Naive thymus-derived CD8-positive, alpha-beta T cell (primary cell): Measurements from ENCODE around the gene GADD45GIP1. TPM values are rescaled to one million over a fixed set of nuclear protein-coding genes. Genes with fewer than 3 reads are reported as not detected.
"Not testable (repeated sequence)": the region's sequence is repeated elsewhere in the genome, so short reads cannot be mapped to it uniquely, and the experiment has no call there.

Source experiments
- ATAC-seq, 2 donors: fragments of 150-1000 bp; cut with Tn5 transposase in 1 of 2; sonication (Bioruptor Pico), chemical (Tn5 transposase) in 1 of 2; 1 replicate in 1 of 2; 2 replicates in 1 of 2; pipeline ENCODE4 v1.10.0; 2021; ENCODE audit warnings: mild to moderate bottlenecking in 2 of 2, moderate library complexity in 2 of 2
- POLR2A ChIA-PET: fragments of 350-600 bp; sonication (Branson Sonifier 250); formaldehyde crosslinking; loops from one replicate; lab custom pipeline; 2021; ENCODE audit warnings: antibody characterized with exemption; lab: Charles Lee
- DNase-seq, 10 donors: peaks; one replicate each; pipeline versions ENCODE4 v3.0.0 to v3.0.0-alpha.2; 2020 to 2022
- H3K27ac Mint-ChIP-seq, 10 donors: one replicate each; pipeline ENCODE4 v1.8.0; 2020 to 2022; ENCODE audit warnings: mild to moderate bottlenecking in 10 of 10, mixed read lengths in 10 of 10, moderate library complexity in 4 of 10, inconsistent platforms in 1 of 10
- H3K27me3 Mint-ChIP-seq, 5 donors: one replicate each; pipeline ENCODE4 v1.8.0; 2021 to 2022; ENCODE audit warnings: mixed read lengths in 5 of 5
- H3K36me3 Mint-ChIP-seq, 3 donors: one replicate each; pipeline ENCODE4 v1.8.0; 2020 to 2022; ENCODE audit warnings: mixed read lengths in 3 of 3, mild to moderate bottlenecking in 2 of 3, inconsistent platforms in 1 of 3
- H3K4me1 Mint-ChIP-seq, 4 donors: one replicate each; pipeline ENCODE4 v1.8.0; 2021 to 2022; ENCODE audit warnings: mixed read lengths in 4 of 4
- H3K4me3 Mint-ChIP-seq, 10 donors: one replicate each; pipeline ENCODE4 v1.8.0; 2020 to 2022; ENCODE audit warnings: mild to moderate bottlenecking in 10 of 10, mixed read lengths in 10 of 10, moderate library complexity in 6 of 10, inconsistent platforms in 1 of 10
- H3K9me3 Mint-ChIP-seq, 9 donors: one replicate each; pipeline ENCODE4 v1.8.0; 2020 to 2022; ENCODE audit warnings: mixed read lengths in 9 of 9, mild to moderate bottlenecking in 3 of 9, inconsistent platforms in 1 of 9, moderate library complexity in 1 of 9
- polyA plus RNA-seq, 3 donors: library from polyadenylated mRNA; unstranded; fragments of 300-500 nt; fragmentation: Illumina TruSeq; gene quantifications; one replicate each; pipeline ENCODE4 v1.2.3, GENCODE V29; 2021
- total RNA-seq, 8 experiments: library from RNA in 2 of 8; stranded (reverse) in 2 of 8; gene quantifications; one replicate each; pipeline ENCODE4 v1.2.3 and lab custom pipeline; 2021 to 2026

The GADD45GIP1 gene
- total and polyA plus RNA-seq, 5 experiments from 2014 or later = 17.3 to 65.1 (median 59.4) TPM

- Mint-ChIP-seq H3K27me3 (no peaks in the 10 kb centered on the region), H3K4me3 (peak overlapping the region in 5 of 10 donors; percentile 14 to 58 (median 27)), H3K36me3 (peaks cover 0 to 56% (median 10%) of the 10 kb centered on the region in 3 donors), H3K9me3 (no peaks in the 10 kb centered on the region), H3K4me1 (peaks cover 18 to 36% (median 27%) of the 10 kb centered on the region in 4 donors), H3K27ac (peak overlapping the region in 9 of 10 donors; percentile 53 to 90 (median 83))
- POLR2A ChIA-PET = interaction anchor here (0.8 to 3.6 kb wide), 5 partner anchors 8 to 63 kb away, joined by 3 to 17 read pairs (median 4); partner anchors contain the start of genes CALR, GCDH and RAD23A
- no peak for DNase-seq
- no peak for ATAC-seq
These were observed 3.0 kb downstream of the GADD45GIP1 start for GRCh38 chr19:12953799-12954611.

GRCh38 chr19:12953138-12953798 lies 3.8 kb downstream of the GADD45GIP1 start:
- POLR2A ChIA-PET = interaction anchor here (0.6 to 1.3 kb wide), 4 partner anchors 12 to 142 kb away, joined by 3 to 4 read pairs (median 4); partner anchors contain the start of gene GCDH
- peak overlapping the region in 1 of 10 donors; percentile 45 for H3K4me3 Mint-ChIP-seq
- no peaks in the 10 kb centered on the region for H3K27me3 Mint-ChIP-seq
- peak overlapping the region in 1 of 10 donors; percentile 7 for H3K27ac Mint-ChIP-seq
- DNase-seq (no peak), ATAC-seq (no peak)
- no peaks in the 10 kb centered on the region for H3K9me3 Mint-ChIP-seq
- peaks cover 18 to 36% (median 28%) of the 10 kb centered on the region in 4 donors for H3K4me1 Mint-ChIP-seq
- H3K36me3 Mint-ChIP-seq = peaks cover 0 to 64% (median 10%) of the 10 kb centered on the region in 3 donors

GRCh38 chr19:12952488-12953137 lies 4.4 kb downstream of the GADD45GIP1 start:
- H3K27me3 Mint-ChIP-seq = no peaks in the 10 kb centered on the region
- peak overlapping the region in 4 of 10 donors; percentile 7 to 67 (median 36) for H3K27ac Mint-ChIP-seq
- H3K36me3 Mint-ChIP-seq = peaks cover 0 to 67% (median 12%) of the 10 kb centered on the region in 3 donors
- DNase-seq (no peak), ATAC-seq (no peak)
- POLR2A ChIA-PET = interaction anchor here (0.6 to 1.3 kb wide), 3 partner anchors 13 to 142 kb away, joined by 3 to 4 read pairs (median 4); partner anchors contain the start of gene GCDH
- no peak overlapping the region for H3K4me3 Mint-ChIP-seq
- H3K9me3 Mint-ChIP-seq = no peaks in the 10 kb centered on the region
- H3K4me1 Mint-ChIP-seq = peaks cover 18 to 36% (median 30%) of the 10 kb centered on the region in 4 donors

GRCh38 chr19:12952050-12952449 lies 5.0 kb downstream of the GADD45GIP1 start:
- peaks cover 0 to 68% (median 12%) of the 10 kb centered on the region in 3 donors for H3K36me3 Mint-ChIP-seq
- not testable (repeated sequence) for ATAC-seq, H3K4me3 Mint-ChIP-seq, H3K27me3 Mint-ChIP-seq, DNase-seq, H3K9me3 Mint-ChIP-seq
- peaks cover 18 to 37% (median 33%) of the 10 kb centered on the region in 4 donors for H3K4me1 Mint-ChIP-seq
- POLR2A ChIA-PET = interaction anchor here (1.1 to 1.2 kb wide), 2 partner anchors 14 to 61 kb away, joined by 3 to 4 read pairs; partner anchors contain the start of gene GCDH
- peak overlapping the region in 2 of 10 donors; percentile 54 to 64 for H3K27ac Mint-ChIP-seq

GRCh38 chr19:12949363-12950283 lies 7.4 kb downstream of the GADD45GIP1 start:
- DNase-seq (no peak), ATAC-seq (no peak)
- Mint-ChIP-seq H3K27me3 (peaks cover 0 to 2% (median 0%) of the 10 kb centered on the region in 5 donors), H3K4me3 (peak overlapping the region in 2 of 10 donors; percentile 7 to 62), H3K36me3 (peaks cover 0 to 70% (median 12%) of the 10 kb centered on the region in 3 donors), H3K27ac (peak overlapping the region in 7 of 10 donors; percentile 22 to 88 (median 44)), H3K4me1 (peaks cover 17 to 34% (median 31%) of the 10 kb centered on the region in 4 donors), H3K9me3 (no peaks in the 10 kb centered on the region)
- POLR2A ChIA-PET = interaction anchor here (0.6 kb wide), 1 partner anchor 38 kb away, joined by 3 read pairs; no protein-coding TSS in a partner anchor

GRCh38 chr19:12948612-12949362 lies 8.2 kb downstream of the GADD45GIP1 start:
- Mint-ChIP-seq H3K36me3 (peaks cover 0 to 71% (median 12%) of the 10 kb centered on the region in 3 donors), H3K9me3 (no peaks in the 10 kb centered on the region), H3K27ac (peak overlapping the region in 1 of 10 donors; percentile 54), H3K4me1 (peaks cover 11 to 33% (median 29%) of the 10 kb centered on the region in 4 donors), H3K27me3 (peaks cover 0 to 2% (median 0%) of the 10 kb centered on the region in 5 donors), H3K4me3 (no peak overlapping the region)
- ATAC-seq (no peak), DNase-seq (no peak)
- POLR2A ChIA-PET = interaction anchor here (1.1 to 2.0 kb wide), 4 partner anchors 8 to 16 kb away, joined by 3 to 11 read pairs (median 8); partner anchors contain the start of genes FARSA and GADD45GIP1

GRCh38 chr19:12947702-12948611 lies 9.1 kb downstream of the GADD45GIP1 start:
- DNase-seq = no peak
- peak overlapping the region in 5 of 10 donors; percentile 4 to 63 (median 30) for H3K4me3 Mint-ChIP-seq
- H3K27ac Mint-ChIP-seq = peak overlapping the region in 6 of 10 donors; percentile 60 to 93 (median 78)
- H3K4me1 Mint-ChIP-seq = peaks cover 15 to 41% (median 36%) of the 10 kb centered on the region in 4 donors
- peaks cover 0 to 2% (median 0%) of the 10 kb centered on the region in 5 donors for H3K27me3 Mint-ChIP-seq
- no peaks in the 10 kb centered on the region for H3K9me3 Mint-ChIP-seq
- POLR2A ChIA-PET = interaction anchor here (0.6 to 2.0 kb wide), 8 partner anchors 9 to 306 kb away, joined by 3 to 11 read pairs (median 6); partner anchors contain the start of genes FARSA, GADD45GIP1 and SYCE2
- H3K36me3 Mint-ChIP-seq = peaks cover 0 to 73% (median 18%) of the 10 kb centered on the region in 3 donors
- ATAC-seq = no peak

- H3K4me3 Mint-ChIP-seq = peak overlapping the region; percentile 80 to 99 (median 88)
- H3K27me3 Mint-ChIP-seq = peaks cover 0 to 2% (median 0%) of the 10 kb centered on the region in 5 donors
- ATAC-seq (no peak), DNase-seq (no peak)
- H3K36me3 Mint-ChIP-seq = peaks cover 0 to 75% (median 20%) of the 10 kb centered on the region in 3 donors
- no peaks in the 10 kb centered on the region for H3K9me3 Mint-ChIP-seq
- peak overlapping the region; percentile 89 to 99 (median 94) for H3K27ac Mint-ChIP-seq
- H3K4me1 Mint-ChIP-seq = peaks cover 15 to 49% (median 41%) of the 10 kb centered on the region in 4 donors
- POLR2A ChIA-PET = interaction anchor here (0.7 to 2.0 kb wide), 16 partner anchors 8 to 307 kb away, joined by 3 to 14 read pairs (median 4); partner anchors contain the start of genes FARSA, GADD45GIP1, GCDH and NACC1
These were observed 10.1 kb downstream of the GADD45GIP1 start for GRCh38 chr19:12946731-12947496.
